GM12872 (cell line): ENCODE measurements around the gene GAN.

Experiments used
- CTCF ChIP-seq: IDR thresholded peaks from 3 replicates; pipeline ENCODE4 v1.5.1; 2011; ENCODE audit warnings: low read depth, mild to moderate bottlenecking, low read length, moderate library complexity; ENCODE audit not compliant: insufficient read depth

The GAN gene

GRCh38 chr16:81337097-81337496 lies 22.3 kb downstream of the GAN start:
- TF ChIP-seq CTCF = no peak

GRCh38 chr16:81347425-81347824 lies 32.7 kb downstream of the GAN start:
- no peak for TF ChIP-seq CTCF

GRCh38 chr16:81349608-81350305 lies 35.0 kb downstream of the GAN start:
- no peak for TF ChIP-seq CTCF

- no peak for TF ChIP-seq CTCF
These were observed 35.5 kb downstream of the GAN start for GRCh38 chr16:81350306-81350615.

- TF ChIP-seq CTCF = no peak
These were observed 39.1 kb downstream of the GAN start for GRCh38 chr16:81353895-81354294.

GRCh38 chr16:81357711-81358260 lies 43.0 kb downstream of the GAN start:
- no peak for TF ChIP-seq CTCF

GRCh38 chr16:81358860-81359259 lies 44.1 kb downstream of the GAN start:
- TF ChIP-seq CTCF = no peak
